Measurements from ENCODE around the gene TRDN.

Gene TRDN

GRCh38 chr6:123360359-123360758 is 276.4 kb downstream of the TRDN start:
- DNase-seq (ENCODE audit: low read depth), result no peak
- no peak overlapping the region for H3K4me3 ChIP-seq (ENCODE audit: low read length)
- no peak for TF ChIP-seq CTCF (IDR thresholded peaks at IDR 0.05; ENCODE audit: insufficient read depth, low read depth, low read length, missing control alignments)

GRCh38 chr6:123352705-123353104 is 284.0 kb downstream of the TRDN start:
- no peak for TF ChIP-seq CTCF (IDR thresholded peaks at IDR 0.05; ENCODE audit: insufficient read depth, low read depth, low read length, missing control alignments)
- no peak overlapping the region for H3K4me3 ChIP-seq (ENCODE audit: low read length)
- DNase-seq (ENCODE audit: low read depth), result no peak

- no peak overlapping the region for H3K4me3 ChIP-seq (ENCODE audit: low read length)
- no peak for TF ChIP-seq CTCF (IDR thresholded peaks at IDR 0.05; ENCODE audit: insufficient read depth, low read depth, low read length, missing control alignments)
- no peak for DNase-seq (ENCODE audit: low read depth)
Measured at GRCh38 chr6:123352279-123352678, 284.5 kb downstream of the TRDN start.

GRCh38 chr6:123343836-123344235 is 292.9 kb downstream of the TRDN start:
- DNase-seq (ENCODE audit: low read depth), result no peak
- H3K4me3 ChIP-seq (ENCODE audit: low read length), result no peak overlapping the region
- no peak for TF ChIP-seq CTCF (IDR thresholded peaks at IDR 0.05; ENCODE audit: insufficient read depth, low read depth, low read length, missing control alignments)

GRCh38 chr6:123338394-123338793 is 298.4 kb downstream of the TRDN start:
- H3K4me3 ChIP-seq (ENCODE audit: low read length), result no peak overlapping the region
- TF ChIP-seq CTCF (IDR thresholded peaks at IDR 0.05; ENCODE audit: insufficient read depth, low read depth, low read length, missing control alignments), result no peak
- DNase-seq (ENCODE audit: low read depth), result no peak

GRCh38 chr6:123333000-123333756 is 303.6 kb downstream of the TRDN start:
- peak; percentile 1 for DNase-seq (ENCODE audit: low read depth)
- no peak overlapping the region for H3K4me3 ChIP-seq (ENCODE audit: low read length)
- no peak for TF ChIP-seq CTCF (IDR thresholded peaks at IDR 0.05; ENCODE audit: insufficient read depth, low read depth, low read length, missing control alignments)

- DNase-seq (ENCODE audit: low read depth), result no peak
- H3K4me3 ChIP-seq (ENCODE audit: low read length), result no peak overlapping the region
- no peak for TF ChIP-seq CTCF (IDR thresholded peaks at IDR 0.05; ENCODE audit: insufficient read depth, low read depth, low read length, missing control alignments)
Measured at GRCh38 chr6:123332070-123332469, 304.7 kb downstream of the TRDN start.
